Activated CD4-positive, alpha-beta T cell treated with anti-CD3 and anti-CD28 coated beads for 36 hours (primary cell): ENCODE results near the gene ATP9B. TPM values are rescaled to one million over a fixed set of nuclear protein-coding genes. Genes with fewer than 3 reads are reported as not detected.

Source experiments
- ATAC-seq: fragments of 200-7000 bp; cut with Tn5 transposase; one replicate; pipeline ENCODE4 v1.10.0; 2021; ENCODE audit warnings: mild to moderate bottlenecking, moderate library complexity
- CTCF ChIA-PET: fragments of 350-600 bp; sonication (Branson Sonifier 250); formaldehyde crosslinking; loops from one replicate; lab custom pipeline; 2021; ENCODE audit warnings: antibody characterized with exemption; lab: Charles Lee
- POLR2A ChIA-PET: fragments of 350-600 bp; sonication (Branson Sonifier 250); formaldehyde crosslinking; loops from one replicate; lab custom pipeline; 2021; ENCODE audit warnings: antibody characterized with exemption, inconsistent platforms; lab: Charles Lee
- DNase-seq: peaks from one replicate; pipeline ENCODE4 v3.0.0-alpha.2; 2020
- H3K27ac Mint-ChIP-seq: one replicate; pipeline ENCODE4 v1.8.0; 2021; ENCODE audit warnings: mixed read lengths
- H3K27me3 Mint-ChIP-seq: one replicate; pipeline ENCODE4 v1.8.0; 2021; ENCODE audit warnings: mixed read lengths
- H3K36me3 Mint-ChIP-seq: one replicate; pipeline ENCODE4 v1.8.0; 2021; ENCODE audit warnings: low read depth, mixed read lengths
- H3K4me1 Mint-ChIP-seq: one replicate; pipeline ENCODE4 v1.8.0; 2021; ENCODE audit warnings: mixed read lengths
- H3K4me3 Mint-ChIP-seq: one replicate; pipeline ENCODE4 v1.8.0; 2021; ENCODE audit warnings: mild to moderate bottlenecking, moderate library complexity, mixed read lengths
- H3K9me3 Mint-ChIP-seq: one replicate; pipeline ENCODE4 v1.8.0; 2021; ENCODE audit warnings: low read depth, mixed read lengths
- intact Hi-C, 2 experiments: fragments of 100-400 bp; cut with DNase I in 1 of 2; cut with micrococcal nuclease in 1 of 2; formaldehyde crosslinking; loops; one replicate each; pipeline versions ENCODE4 v1.14.2 to v1.15.1; 2022 to 2024; cut with DNase I, micrococcal nuclease
- total RNA-seq, 2 experiments: library from RNA; stranded (reverse); gene quantifications; one replicate each; pipeline ENCODE4 v1.2.3, GENCODE V29; 2021

ATP9B gene
- total RNA-seq, 2 experiments from 2014 or later, result 19.4 to 20.8 TPM

DNA sequence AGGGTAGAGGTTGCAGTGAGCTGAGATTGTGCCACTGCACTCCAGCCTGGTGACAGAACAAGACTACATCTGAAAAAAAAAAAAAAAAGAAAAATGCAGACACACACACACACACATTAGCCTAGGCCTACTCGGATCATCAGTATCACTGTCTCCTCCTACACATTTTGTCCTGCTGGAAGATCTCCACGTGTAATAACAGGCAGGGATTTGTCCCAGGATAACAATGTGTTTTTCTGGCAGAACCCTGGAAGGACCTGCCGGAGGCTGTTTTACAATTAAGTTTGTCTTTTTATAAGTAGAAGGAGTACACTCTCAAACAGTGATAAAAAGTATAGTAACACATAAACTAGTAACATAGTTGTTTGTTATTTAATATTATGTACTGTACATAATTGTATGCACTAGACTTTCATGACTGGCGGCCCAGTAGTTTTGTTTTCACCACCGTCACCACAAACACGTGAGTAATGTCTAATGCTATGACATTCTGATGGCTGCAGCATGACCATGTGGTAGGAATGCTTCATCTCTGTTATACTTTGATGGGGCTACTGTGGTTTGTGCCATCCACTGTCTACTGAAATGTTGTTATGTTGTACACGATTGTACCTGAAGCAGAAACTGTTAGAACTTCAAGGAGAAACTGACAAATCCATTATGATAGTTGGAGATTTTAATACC lies 130.6 kb downstream of the ATP9B start:
- ChIA-PET POLR2A (no interaction called here), CTCF (interaction anchor here (0.6 to 0.8 kb wide), 2 partner anchors 23 to 1450 kb away, joined by 3 read pairs; no protein-coding TSS in a partner anchor)
- Mint-ChIP-seq H3K4me1 (peaks cover 23% of the 10 kb centered on the region), H3K27ac (no peak overlapping the region), H3K36me3 (peaks cover 5% of the 10 kb centered on the region), H3K4me3 (no peak overlapping the region), H3K9me3 (no peaks in the 10 kb centered on the region), H3K27me3 (no peaks in the 10 kb centered on the region)
- intact Hi-C loops, result no loop called here
- DNase-seq (peak; percentile 37), ATAC-seq (peak; percentile 40)

DNA sequence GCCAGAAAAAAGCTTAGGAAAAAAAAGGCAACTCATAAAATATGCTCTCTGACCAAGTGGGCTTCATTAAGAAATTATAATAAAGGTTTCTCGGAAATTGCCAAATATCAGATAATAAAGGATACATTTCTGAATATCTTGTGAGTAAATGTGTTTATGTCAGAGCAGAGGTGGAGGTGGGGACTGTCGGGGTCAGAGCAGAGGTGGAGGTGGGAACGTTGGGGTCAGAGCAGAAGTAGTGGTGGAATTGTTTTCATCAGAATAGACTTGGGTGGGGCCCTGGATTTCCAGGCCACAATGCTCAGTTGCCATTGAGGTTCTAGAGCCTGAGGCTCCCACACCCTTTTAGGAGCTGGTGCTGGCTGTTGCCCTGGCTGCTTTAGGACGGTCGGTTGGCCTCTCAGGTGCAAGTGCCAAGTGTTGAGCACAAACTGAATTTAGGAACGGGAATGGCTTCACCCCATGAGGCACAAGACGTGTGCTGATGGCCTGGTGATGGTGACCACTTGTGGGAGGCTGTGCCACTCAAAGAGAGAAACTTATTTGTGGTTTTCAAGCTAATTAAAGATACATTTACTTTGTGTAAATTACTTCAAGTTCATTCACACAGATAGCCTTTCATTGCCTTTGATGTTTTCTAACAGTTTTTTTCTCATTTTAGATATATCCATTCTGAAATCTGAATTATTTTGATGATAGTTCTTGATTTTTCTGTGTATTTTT lies 131.5 kb downstream of the ATP9B start:
- Mint-ChIP-seq H3K36me3 (peaks cover 7% of the 10 kb centered on the region), H3K9me3 (no peaks in the 10 kb centered on the region), H3K27me3 (no peaks in the 10 kb centered on the region), H3K27ac (peak overlapping the region; percentile 2), H3K4me3 (no peak overlapping the region), H3K4me1 (peaks cover 23% of the 10 kb centered on the region)
- no peak for DNase-seq
- POLR2A ChIA-PET, result no interaction called here
- intact Hi-C loops, result no loop called here
- CTCF ChIA-PET, result interaction anchor here (0.6 kb wide), 1 partner anchor 31 kb away, joined by 3 read pairs; no protein-coding TSS in a partner anchor
- ATAC-seq, result no peak

DNA sequence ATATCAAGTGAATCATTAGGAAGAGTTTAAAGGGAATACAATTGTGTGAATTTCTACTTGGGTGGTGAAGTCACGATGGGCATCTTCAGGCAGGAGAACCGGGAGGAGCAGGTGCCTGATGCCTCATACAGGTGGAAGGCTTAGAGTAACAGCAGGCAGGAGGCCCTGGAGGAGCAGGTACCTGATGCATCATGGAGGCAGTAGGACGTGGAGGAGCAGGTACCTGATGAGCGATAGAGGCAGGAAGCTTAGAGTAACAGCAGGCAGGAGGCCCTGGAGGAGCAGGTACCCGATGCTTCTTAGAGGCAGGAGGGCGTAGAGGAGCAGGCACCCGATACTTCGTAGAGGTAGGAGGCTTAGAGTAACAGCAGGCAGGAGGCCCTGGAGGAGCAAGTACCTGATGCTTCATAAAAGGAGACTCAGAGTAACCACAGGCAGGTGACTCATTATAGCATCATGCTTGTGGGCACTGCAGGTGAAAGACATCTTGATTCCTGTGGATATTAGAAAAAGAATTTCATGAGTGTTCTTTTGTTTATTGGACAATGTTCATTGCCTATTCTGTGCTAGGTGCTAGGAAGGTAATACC lies 133.9 kb downstream of the ATP9B start:
- ATAC-seq (peak; percentile 92), DNase-seq (peak; percentile 62)
- ChIA-PET CTCF (interaction anchor here (0.6 kb wide), 1 partner anchor 168 kb away, joined by 6 read pairs; no protein-coding TSS in a partner anchor), POLR2A (no interaction called here)
- H3K4me3 Mint-ChIP-seq, result no peak overlapping the region
- no peaks in the 10 kb centered on the region for H3K9me3 Mint-ChIP-seq
- H3K4me1 Mint-ChIP-seq, result peaks cover 23% of the 10 kb centered on the region
- H3K27ac Mint-ChIP-seq, result peak overlapping the region; percentile 5
- H3K27me3 Mint-ChIP-seq, result no peaks in the 10 kb centered on the region
- intact Hi-C loops, result no loop called here
- H3K36me3 Mint-ChIP-seq, result peaks cover 14% of the 10 kb centered on the region

DNA sequence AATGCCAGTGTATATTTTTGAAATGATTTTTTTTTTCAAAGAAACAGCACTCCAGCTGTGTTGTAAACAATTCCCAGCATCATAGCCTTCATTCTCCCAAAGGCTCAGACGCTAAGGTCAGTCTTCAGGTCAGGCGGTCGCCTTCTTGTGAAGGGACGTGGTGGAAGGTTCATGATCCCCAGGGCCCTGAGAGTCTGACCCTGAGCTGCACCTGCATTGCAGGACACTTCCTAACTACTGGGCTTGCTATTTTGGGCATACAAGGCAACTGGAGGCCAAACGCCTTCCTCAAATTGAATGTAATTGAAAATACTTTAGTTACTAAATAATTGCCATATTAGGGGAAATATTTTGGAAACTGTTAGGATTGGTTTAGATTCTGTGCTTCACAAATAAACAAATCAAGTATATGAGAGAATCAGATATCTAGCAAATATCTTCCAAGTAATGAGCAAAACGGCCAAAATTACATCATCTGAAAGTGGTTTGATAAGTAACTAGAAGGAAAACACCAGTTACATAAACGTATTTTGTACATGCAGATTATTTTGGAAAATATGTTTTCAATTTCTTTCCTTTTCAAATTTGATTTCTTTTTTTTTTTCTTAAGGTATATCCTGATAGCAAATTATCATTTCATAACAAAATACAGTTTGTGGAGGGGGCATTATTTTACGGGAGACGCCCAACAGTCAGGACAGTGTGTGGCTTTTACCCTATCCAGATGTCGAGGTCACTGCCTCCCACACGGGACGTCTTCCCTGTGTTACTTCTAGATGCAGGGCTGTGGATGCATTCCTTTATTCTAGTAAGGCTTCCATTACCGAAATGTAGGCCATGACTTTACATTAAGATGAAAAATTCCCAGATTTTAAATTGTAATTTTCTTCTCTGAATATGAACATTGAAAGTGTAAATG lies 136.0 kb downstream of the ATP9B start:
- CTCF ChIA-PET, result no interaction called here
- Mint-ChIP-seq H3K36me3 (peaks cover 10% of the 10 kb centered on the region), H3K4me1 (peaks cover 22% of the 10 kb centered on the region), H3K9me3 (no peaks in the 10 kb centered on the region), H3K27ac (no peak overlapping the region), H3K27me3 (no peaks in the 10 kb centered on the region), H3K4me3 (no peak overlapping the region)
- DNase-seq (no peak), ATAC-seq (no peak)
- intact Hi-C loops, result no loop called here
- POLR2A ChIA-PET, result no interaction called here

DNA sequence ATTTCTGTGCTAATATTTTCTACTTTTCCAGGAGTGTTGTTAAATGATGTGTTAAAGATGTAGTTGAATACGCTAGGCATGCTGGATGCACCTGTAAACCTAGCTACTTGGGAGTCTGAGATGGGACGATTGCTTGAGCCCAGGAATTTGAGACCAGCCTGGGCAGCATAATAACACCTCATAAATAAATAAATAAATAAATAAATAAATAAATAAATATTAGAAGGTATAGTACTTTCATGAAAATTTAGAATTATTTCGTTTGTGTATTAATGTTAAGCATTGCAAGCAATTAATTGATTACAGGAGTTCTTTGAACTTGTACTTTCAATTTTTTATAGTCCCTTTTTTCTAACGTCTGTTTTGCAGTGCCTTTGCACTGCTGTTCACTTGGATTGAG lies 137.2 kb downstream of the ATP9B start:
- H3K4me1 Mint-ChIP-seq, result peaks cover 17% of the 10 kb centered on the region
- no peak overlapping the region for H3K4me3 Mint-ChIP-seq
- ATAC-seq (no peak), DNase-seq (no peak)
- intact Hi-C loops, result no loop called here
- H3K9me3 Mint-ChIP-seq, result no peaks in the 10 kb centered on the region
- peaks cover 9% of the 10 kb centered on the region for H3K36me3 Mint-ChIP-seq
- no peak overlapping the region for H3K27ac Mint-ChIP-seq
- ChIA-PET CTCF (no interaction called here), POLR2A (no interaction called here)
- no peaks in the 10 kb centered on the region for H3K27me3 Mint-ChIP-seq

DNA sequence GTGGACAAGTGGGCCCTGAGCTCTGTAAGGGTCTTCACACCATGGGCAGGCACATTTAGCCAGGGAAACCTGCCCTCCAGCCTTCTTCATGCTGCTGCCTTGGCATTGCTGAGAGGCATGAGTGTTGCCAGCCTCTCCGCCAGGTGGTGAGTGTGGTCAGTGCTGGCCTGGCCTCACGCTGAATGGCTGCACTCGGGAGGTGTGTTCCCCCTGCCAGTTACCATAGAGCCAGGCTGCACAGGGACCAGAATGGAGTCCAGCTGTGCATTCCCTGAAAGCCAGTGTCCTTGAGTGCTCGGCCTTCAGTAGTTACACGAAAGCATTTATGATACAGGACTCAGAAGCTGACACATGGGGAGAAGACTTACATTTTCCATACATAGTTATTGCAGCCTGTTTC lies 139.7 kb downstream of the ATP9B start:
- Mint-ChIP-seq H3K4me3 (no peak overlapping the region), H3K27ac (no peak overlapping the region), H3K9me3 (no peaks in the 10 kb centered on the region), H3K4me1 (no peaks in the 10 kb centered on the region), H3K27me3 (no peaks in the 10 kb centered on the region), H3K36me3 (peaks cover 9% of the 10 kb centered on the region)
- DNase-seq (no peak), ATAC-seq (no peak)
- intact Hi-C loops, result no loop called here
- ChIA-PET CTCF (no interaction called here), POLR2A (no interaction called here)

DNA sequence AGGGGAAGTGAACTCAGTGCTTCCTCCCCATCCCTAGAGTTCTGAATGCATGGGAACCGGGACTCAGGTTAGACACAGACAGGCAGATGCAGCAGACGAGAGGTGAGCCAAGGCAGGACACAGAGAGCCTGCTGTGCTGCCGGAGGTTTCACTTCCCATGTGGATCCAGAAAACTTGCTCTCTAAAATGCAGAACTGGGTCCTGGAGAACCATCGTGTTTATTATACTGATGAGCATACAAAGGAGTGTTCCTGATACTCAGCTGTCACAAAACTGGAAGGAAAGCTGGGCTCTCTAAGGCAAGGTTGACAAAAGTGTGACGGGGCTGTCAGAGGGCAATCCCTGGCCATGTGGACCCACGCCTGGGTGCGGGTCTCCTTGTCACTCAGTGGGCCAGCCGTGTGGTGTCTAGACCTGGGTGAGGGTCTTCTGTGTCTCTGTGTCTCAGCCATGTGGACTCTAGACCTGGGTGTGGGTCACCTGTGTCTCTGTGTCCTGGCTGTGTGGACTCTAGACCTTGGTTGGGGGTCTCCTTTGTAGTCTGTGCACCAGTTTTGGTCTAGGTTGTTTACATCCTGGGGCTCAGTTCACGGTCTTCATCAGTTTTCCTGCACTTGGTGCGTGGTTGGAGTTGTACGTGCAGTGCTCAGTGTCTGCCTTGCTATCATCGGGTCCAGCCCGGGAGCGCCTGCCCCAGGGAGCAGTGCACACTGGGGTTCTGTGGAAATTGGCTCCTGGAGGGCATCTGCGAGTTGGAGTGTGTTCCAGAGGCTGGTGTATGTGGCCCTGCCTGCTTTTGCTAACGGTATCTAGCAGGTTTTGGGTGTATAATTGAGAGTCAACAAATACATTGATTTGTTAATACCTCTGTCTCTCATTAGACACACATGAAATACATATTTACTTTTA lies 141.1 kb downstream of the ATP9B start:
- Mint-ChIP-seq H3K36me3 (peaks cover 8% of the 10 kb centered on the region), H3K9me3 (no peaks in the 10 kb centered on the region), H3K27ac (no peak overlapping the region), H3K4me1 (no peaks in the 10 kb centered on the region), H3K4me3 (no peak overlapping the region), H3K27me3 (no peaks in the 10 kb centered on the region)
- DNase-seq (no peak), ATAC-seq (no peak)
- intact Hi-C loops, result loop anchor here in 1 of 2 experiments (10.0 kb wide), 1 partner anchor 55 kb away; no protein-coding TSS in a partner anchor
- ChIA-PET POLR2A (no interaction called here), CTCF (no interaction called here)

DNA sequence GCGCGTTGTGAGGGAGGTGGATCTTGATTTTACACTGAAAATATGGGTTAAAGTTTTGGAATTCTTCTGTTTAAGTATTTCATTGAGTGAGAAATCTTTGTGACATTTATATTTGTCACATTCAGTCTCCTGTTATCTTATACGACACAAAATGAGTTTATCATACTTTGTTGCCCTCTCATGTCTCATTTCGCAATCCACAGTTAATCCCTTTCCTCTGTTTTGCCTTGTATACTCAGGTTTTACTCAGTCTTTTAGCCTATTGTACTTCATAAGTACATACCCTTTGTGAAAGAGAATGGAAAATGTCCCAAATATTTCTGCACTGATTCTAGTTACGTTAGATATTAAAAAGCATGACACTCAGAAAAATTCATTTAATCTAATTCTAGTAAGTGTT lies 142.7 kb downstream of the ATP9B start:
- H3K36me3 Mint-ChIP-seq, result peaks cover 7% of the 10 kb centered on the region
- no peaks in the 10 kb centered on the region for H3K4me1 Mint-ChIP-seq
- CTCF ChIA-PET, result no interaction called here
- no peak overlapping the region for H3K4me3 Mint-ChIP-seq
- ATAC-seq (no peak), DNase-seq (no peak)
- intact Hi-C loops, result loop anchor here in 1 of 2 experiments (10.0 kb wide), 1 partner anchor 57 kb away; no protein-coding TSS in a partner anchor
- POLR2A ChIA-PET, result no interaction called here
- H3K27ac Mint-ChIP-seq, result no peak overlapping the region
- H3K27me3 Mint-ChIP-seq, result no peaks in the 10 kb centered on the region
- H3K9me3 Mint-ChIP-seq, result no peaks in the 10 kb centered on the region

DNA sequence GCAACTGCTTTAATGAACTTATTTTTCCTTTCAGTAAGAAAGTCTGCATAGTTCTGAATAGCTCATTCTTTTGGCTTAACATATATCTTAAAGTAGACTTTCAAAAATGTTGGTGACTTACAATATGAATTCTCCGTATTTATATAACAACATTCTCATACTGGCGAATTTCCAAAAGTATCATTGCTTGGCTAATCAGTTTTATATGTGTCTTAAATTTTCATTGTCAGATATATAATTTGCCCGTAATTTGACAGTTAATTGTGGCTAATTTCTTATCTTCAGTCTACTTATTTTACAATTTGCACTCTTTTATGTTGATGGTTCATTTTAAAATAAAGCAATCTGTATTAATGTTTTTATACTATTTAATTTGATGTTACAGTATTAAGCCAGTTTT lies 144.9 kb downstream of the ATP9B start:
- no peak for DNase-seq
- Mint-ChIP-seq H3K27ac (no peak overlapping the region), H3K9me3 (no peaks in the 10 kb centered on the region), H3K36me3 (peaks cover 2% of the 10 kb centered on the region), H3K27me3 (no peaks in the 10 kb centered on the region), H3K4me3 (no peak overlapping the region), H3K4me1 (no peaks in the 10 kb centered on the region)
- ChIA-PET CTCF (no interaction called here), POLR2A (no interaction called here)
- ATAC-seq, result no peak
- intact Hi-C loops, result loop anchor here in 1 of 2 experiments (10.0 kb wide), 1 partner anchor 59 kb away; no protein-coding TSS in a partner anchor

DNA sequence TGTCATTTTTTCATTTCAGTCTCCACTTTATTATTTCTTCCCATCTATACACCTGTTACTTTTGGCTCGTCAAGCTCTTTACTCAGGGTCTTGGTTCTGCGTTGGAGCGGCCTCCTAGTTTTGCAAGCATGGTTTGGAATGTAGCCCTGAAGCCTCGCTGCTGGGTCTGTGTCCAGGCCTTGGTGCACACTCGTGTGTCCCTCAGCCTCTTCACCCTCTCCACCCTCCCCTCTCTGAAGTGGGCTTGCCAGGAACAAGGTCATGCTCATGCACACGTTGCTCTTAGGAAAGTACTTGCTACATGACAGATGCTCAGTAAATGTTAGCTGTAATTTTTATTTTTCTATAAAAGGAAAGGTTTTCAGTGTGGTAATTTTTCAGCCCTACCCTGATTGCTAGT lies 147.0 kb downstream of the ATP9B start:
- CTCF ChIA-PET, result no interaction called here
- Mint-ChIP-seq H3K4me3 (no peak overlapping the region), H3K27me3 (no peaks in the 10 kb centered on the region), H3K36me3 (peaks cover 2% of the 10 kb centered on the region), H3K9me3 (no peaks in the 10 kb centered on the region), H3K4me1 (no peaks in the 10 kb centered on the region), H3K27ac (no peak overlapping the region)
- no peak for ATAC-seq
- no peak for DNase-seq
- intact Hi-C loops, result loop anchor here in 1 of 2 experiments (10.0 kb wide), 1 partner anchor 61 kb away; no protein-coding TSS in a partner anchor
- POLR2A ChIA-PET, result no interaction called here
